ENCODE data around the gene ALK. TPM values are rescaled to one million over a fixed set of nuclear protein-coding genes. Genes with fewer than 3 reads are reported as not detected.

ALK gene
- polyA plus RNA-seq, 1 experiment: not detected

- CTCF ChIA-PET: interaction anchor here (0.9 to 2.0 kb wide), 11 partner anchors 16 to 684 kb away, joined by 3 to 16 read pairs (median 4); no protein-coding TSS in a partner anchor
- Histone ChIP-seq H3K27ac (ENCODE audit: low read depth, low read length) (no peak overlapping the region), H3K27me3 (ENCODE audit: control insufficient read depth, insufficient read depth, low read length) (peaks cover 37% of the 10 kb centered on the region), H3K4me3 (ENCODE audit: low read depth, low read length) (no peak overlapping the region), H3K9me3 (ENCODE audit: control insufficient read depth, insufficient read depth, low read length) (peaks cover 8% of the 10 kb centered on the region; the same call in 1 of the 2 replicates)
- DNase-seq (ENCODE audit: low read depth, low spot score): no peak
- POLR2A ChIA-PET: no interaction called here
- TF ChIP-seq CTCF (IDR thresholded peaks at IDR 0.05; ENCODE audit: low read depth, low read length): no peak
These were observed 1.2 kb upstream of the ALK start for GRCh38 chr2:29922605-29923004.

GRCh38 chr2:29920631-29921559 is 491 bp downstream of the ALK start:
- Histone ChIP-seq H3K27me3 (ENCODE audit: control insufficient read depth, insufficient read depth, low read length) (peaks cover 37% of the 10 kb centered on the region), H3K27ac (ENCODE audit: low read depth, low read length) (no peak overlapping the region), H3K9me3 (ENCODE audit: control insufficient read depth, insufficient read depth, low read length) (peaks cover 8% of the 10 kb centered on the region; the same call in 1 of the 2 replicates), H3K4me3 (ENCODE audit: low read depth, low read length) (peak overlapping the region; percentile 31)
- POLR2A ChIA-PET: no interaction called here
- DNase-seq (ENCODE audit: low read depth, low spot score): no peak
- CTCF ChIA-PET: interaction anchor here (0.6 to 1.2 kb wide), 4 partner anchors 40 to 611 kb away, joined by 3 to 4 read pairs (median 3); no protein-coding TSS in a partner anchor
- no peak for TF ChIP-seq CTCF (IDR thresholded peaks at IDR 0.05; ENCODE audit: low read depth, low read length)

- ChIA-PET POLR2A (no interaction called here), CTCF (interaction anchor here (0.8 to 1.2 kb wide), 2 partner anchors 442 to 610 kb away, joined by 3 read pairs; no protein-coding TSS in a partner anchor)
- H3K27me3 ChIP-seq (ENCODE audit: control insufficient read depth, insufficient read depth, low read length): peaks cover 37% of the 10 kb centered on the region
- no peak for DNase-seq (ENCODE audit: low read depth, low spot score)
- TF ChIP-seq CTCF (IDR thresholded peaks at IDR 0.05; ENCODE audit: low read depth, low read length): no peak
- peaks cover 8% of the 10 kb centered on the region; the same call in 1 of the 2 replicates for H3K9me3 ChIP-seq (ENCODE audit: control insufficient read depth, insufficient read depth, low read length)
- no peak overlapping the region for H3K27ac ChIP-seq (ENCODE audit: low read depth, low read length)
- no peak overlapping the region for H3K4me3 ChIP-seq (ENCODE audit: low read depth, low read length)
These were observed 1.2 kb downstream of the ALK start for GRCh38 chr2:29920130-29920577.

GRCh38 chr2:29918941-29919340 is 2.4 kb downstream of the ALK start:
- peaks cover 8% of the 10 kb centered on the region; the same call in 1 of the 2 replicates for H3K9me3 ChIP-seq (ENCODE audit: control insufficient read depth, insufficient read depth, low read length)
- H3K4me3 ChIP-seq (ENCODE audit: low read depth, low read length): no peak overlapping the region
- ChIA-PET POLR2A (no interaction called here), CTCF (interaction anchor here (0.8 kb wide), 1 partner anchor 444 kb away, joined by 3 read pairs; no protein-coding TSS in a partner anchor)
- no peak for TF ChIP-seq CTCF (IDR thresholded peaks at IDR 0.05; ENCODE audit: low read depth, low read length)
- DNase-seq (ENCODE audit: low read depth, low spot score): no peak
- H3K27ac ChIP-seq (ENCODE audit: low read depth, low read length): no peak overlapping the region
- H3K27me3 ChIP-seq (ENCODE audit: control insufficient read depth, insufficient read depth, low read length): peaks cover 35% of the 10 kb centered on the region

- Histone ChIP-seq H3K27me3 (ENCODE audit: control insufficient read depth, insufficient read depth, low read length) (peaks cover 35% of the 10 kb centered on the region), H3K4me3 (ENCODE audit: low read depth, low read length) (no peak overlapping the region), H3K9me3 (ENCODE audit: control insufficient read depth, insufficient read depth, low read length) (peaks cover 8% of the 10 kb centered on the region; the same call in 1 of the 2 replicates), H3K27ac (ENCODE audit: low read depth, low read length) (no peak overlapping the region)
- POLR2A ChIA-PET: no interaction called here
- no peak for TF ChIP-seq CTCF (IDR thresholded peaks at IDR 0.05; ENCODE audit: low read depth, low read length)
- DNase-seq (ENCODE audit: low read depth, low spot score): no peak
- CTCF ChIA-PET: no interaction called here
These were observed 3.6 kb downstream of the ALK start for GRCh38 chr2:29917781-29918180.
